ENCODE results near the gene GPX4. TPM values are rescaled to one million over a fixed set of nuclear protein-coding genes. Genes with fewer than 3 reads are reported as not detected.

The GPX4 gene
- total and polyA plus RNA-seq, 9 of the 15 experiments (the other 6 are each of a cell fraction or from before 2014, with no cell fraction given) = 61.4 to 661 (median 349) TPM

- TF ChIP-seq ZNF785 (CRISPR knock-in tag; IDR thresholded peaks at IDR 0.05) (no peak), HMGXB4 (CRISPR knock-in tag; IDR thresholded peaks at IDR 0.05) (no peak), ZNF511 (CRISPR knock-in tag; IDR thresholded peaks at IDR 0.05) (0 out of 2 replicates have a peak, but pooled peaks have one; percentile 48), E2F6 (IDR thresholded peaks at IDR 0.05; ENCODE audit: borderline replicate concordance in 1 of 2, extremely low read depth in 1 of 2, insufficient read depth in 1 of 2, insufficient read length in 1 of 2, low read depth in 1 of 2, low read length in 1 of 2, poor library complexity in 1 of 2, severe bottlenecking in 1 of 2) (no peak), RFX1 (IDR thresholded peaks at IDR 0.05) (no peak), ZBTB33 (CRISPR knock-in tag; IDR thresholded peaks at IDR 0.05) (peak; percentile 20; the same call in 1 of the 2 replicates), POLR2A (conservative IDR thresholded peaks at IDR 0.05) (no peak), ZBTB26 (CRISPR knock-in tag; IDR thresholded peaks at IDR 0.05) (no peak), ZNF134 (CRISPR knock-in tag; conservative IDR thresholded peaks at IDR 0.05) (no peak), KDM2B (CRISPR knock-in tag; IDR thresholded peaks at IDR 0.05) (peak; percentile 53; the same call in 1 of the 2 replicates), ATF1 (CRISPR knock-in tag; IDR thresholded peaks at IDR 0.05) (no peak), ATF1 (tag; IDR thresholded peaks at IDR 0.05) (no peak), ASH1L (IDR thresholded peaks at IDR 0.05; ENCODE audit: borderline replicate concordance, low read depth, partially characterized antibody) (no peak), ZNF12 (CRISPR knock-in tag; IDR thresholded peaks at IDR 0.05) (no peak), TEAD4 (IDR thresholded peaks at IDR 0.05; ENCODE audit: low read length) (no peak), TEAD4 (CRISPR knock-in tag; IDR thresholded peaks at IDR 0.05; ENCODE audit: borderline replicate concordance) (no peak), MCM2 (IDR thresholded peaks at IDR 0.05; ENCODE audit: low read depth) (no peak), ZNF668 (CRISPR knock-in tag; IDR thresholded peaks at IDR 0.05) (no peak), YY1 (IDR thresholded peaks at IDR 0.05; ENCODE audit: borderline replicate concordance in 1 of 3, control insufficient read depth in 1 of 3, extremely low read depth in 1 of 3, insufficient read depth in 3 of 3, insufficient read length in 1 of 3, insufficient replicate concordance in 2 of 3, low read depth in 1 of 3, low read length in 2 of 3) (no peak)
- TF ChIP-seq, protein P1, sequence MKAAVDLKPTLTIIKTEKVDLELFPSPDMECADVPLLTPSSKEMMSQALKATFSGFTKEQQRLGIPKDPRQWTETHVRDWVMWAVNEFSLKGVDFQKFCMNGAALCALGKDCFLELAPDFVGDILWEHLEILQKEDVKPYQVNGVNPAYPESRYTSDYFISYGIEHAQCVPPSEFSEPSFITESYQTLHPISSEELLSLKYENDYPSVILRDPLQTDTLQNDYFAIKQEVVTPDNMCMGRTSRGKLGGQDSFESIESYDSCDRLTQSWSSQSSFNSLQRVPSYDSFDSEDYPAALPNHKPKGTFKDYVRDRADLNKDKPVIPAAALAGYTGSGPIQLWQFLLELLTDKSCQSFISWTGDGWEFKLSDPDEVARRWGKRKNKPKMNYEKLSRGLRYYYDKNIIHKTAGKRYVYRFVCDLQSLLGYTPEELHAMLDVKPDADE (conservative IDR thresholded peaks at IDR 0.05; ENCODE audit: control insufficient read depth, low read depth, low read length) = no peak
Measured at GRCh38 chr19:1103132-1103707, 574 bp upstream of the GPX4 start (continued).
